PC-9 (cell line): Measurements from ENCODE around the gene ATP8B2. TPM values are rescaled to one million over a fixed set of nuclear protein-coding genes. Genes with fewer than 3 reads are reported as not detected.
A peak's percentile ranks its signal among the peaks of the same experiment; 100 is the strongest.
"Not testable (repeated sequence)": the region's sequence is repeated elsewhere in the genome, so short reads cannot be mapped to it uniquely, and the experiment has no call there.

Experiments used
- BruUV-seq: library from RNA; stranded (reverse); fragments of 400-500 nt; replicated peaks from 2 replicates; lab custom pipeline; 2021; lab: Mats Ljungman, UMichigan
- CTCF ChIA-PET: fragments of 300-600 bp; sonication (Branson Sonifier 250); formaldehyde crosslinking; loops from one replicate; lab custom pipeline; 2022; ENCODE audit warnings: antibody characterized with exemption; lab: Charles Lee
- POLR2A ChIA-PET: fragments of 300-600 bp; sonication (Branson Sonifier 250); formaldehyde crosslinking; loops from one replicate; lab custom pipeline; 2022; ENCODE audit warnings: antibody characterized with exemption; ENCODE audit not compliant: unreplicated experiment; lab: Charles Lee
- DNase-seq, 2 experiments: peaks; one replicate each; pipeline versions ENCODE4 v3.0.0 to v3.0.0-alpha.2; 2015 to 2022; ENCODE audit warnings: mixed read lengths in 1 of 2
- H2AFZ ChIP-seq: fragments of 200-600 bp; sonication (generic); 2 replicates; pipeline ENCODE4 v1.8.1; 2017; ENCODE audit warnings: antibody characterized with exemption
- H3F3A ChIP-seq: fragments of 200-600 bp; sonication (generic); 2 replicates; pipeline ENCODE4 v1.8.1; 2017; ENCODE audit warnings: antibody characterized with exemption, mild to moderate bottlenecking, low read depth; ENCODE audit not compliant: insufficient read depth
- H3K27ac ChIP-seq: fragments of 200-600 bp; sonication (generic); 2 replicates; pipeline ENCODE4 v1.6.1; 2016; ENCODE audit warnings: mixed run types
- H3K27me3 ChIP-seq: fragments of 200-600 bp; sonication (generic); 2 replicates; pipeline ENCODE4 v1.6.1; 2016; ENCODE audit warnings: low read depth, mixed run types; ENCODE audit not compliant: insufficient read depth
- H3K36me3 ChIP-seq: fragments of 200-600 bp; sonication (generic); 2 replicates; pipeline ENCODE4 v1.6.1; 2016; ENCODE audit warnings: low read depth, mixed run types
- H3K4me1 ChIP-seq: fragments of 200-600 bp; sonication (generic); replicated peaks from 2 replicates; pipeline ENCODE4 v1.6.1; 2016; ENCODE audit warnings: mixed run types; ENCODE audit not compliant: insufficient read depth
- H3K4me2 ChIP-seq: fragments of 200-600 bp; sonication (generic); 2 replicates; pipeline ENCODE4 v1.6.1; 2017; ENCODE audit warnings: mixed run types
- H3K4me3 ChIP-seq: fragments of 200-600 bp; sonication (generic); 2 replicates; pipeline ENCODE4 v1.6.1; 2016; ENCODE audit warnings: mixed run types
- H3K79me2 ChIP-seq: fragments of 200-600 bp; sonication (generic); 2 replicates; pipeline ENCODE4 v1.6.1; 2017; ENCODE audit warnings: low read depth, mixed run types
- H3K9me2 ChIP-seq: fragments of 200-600 bp; sonication (generic); 2 replicates; pipeline ENCODE4 v1.8.1; 2017; ENCODE audit warnings: mild to moderate bottlenecking; ENCODE audit not compliant: insufficient read depth
- H3K9me3 ChIP-seq: fragments of 200-600 bp; sonication (generic); 2 replicates; pipeline ENCODE4 v1.8.1; 2016; ENCODE audit warnings: low read depth; ENCODE audit not compliant: insufficient read depth
- H4K20me1 ChIP-seq: fragments of 200-600 bp; sonication (generic); 2 replicates; pipeline ENCODE4 v1.8.1; 2017; ENCODE audit not compliant: insufficient read depth
- CTCF ChIP-seq: fragments of 200-600 bp; sonication (generic); conservative IDR thresholded peaks from 2 replicates; pipeline ENCODE4 v1.6.1; 2017; ENCODE audit warnings: mixed run types, antibody characterized with exemption, mild to moderate bottlenecking, moderate library complexity
- EZH2 ChIP-seq: fragments of 200-600 bp; sonication (generic); IDR thresholded peaks from 2 replicates; pipeline ENCODE4 v1.8.0; 2017; ENCODE audit warnings: antibody characterized with exemption, low read depth
- intact Hi-C: fragments of 100-400 bp; cut with micrococcal nuclease; formaldehyde crosslinking; loops from one replicate; pipeline ENCODE4 v1.10.0; 2022; ENCODE audit not compliant: unreplicated experiment
- total RNA-seq: library from RNA; stranded (reverse); gene quantifications from 2 replicates; pipeline ENCODE4 v1.2.3, GENCODE V29; 2021

Gene ATP8B2
- total RNA-seq, 1 experiment from 2014 or later, result 0.07 TPM

GRCh38 chr1:154318386-154318785 lies 6.9 kb upstream of the ATP8B2 start:
- no TSS peak for BruUV-seq
- ChIA-PET POLR2A (interaction anchor here (0.6 kb wide), 1 partner anchor 356 kb away, joined by 4 read pairs; no protein-coding TSS in a partner anchor), CTCF (no interaction called here)
- Histone ChIP-seq H4K20me1 (no peaks in the 10 kb centered on the region), H3K27ac (no peak overlapping the region), H3K4me1 (no peaks in the 10 kb centered on the region), H3K36me3 (no peaks in the 10 kb centered on the region), H3K79me2 (no peaks in the 10 kb centered on the region), H3K27me3 (peaks cover 96% of the 10 kb centered on the region), H3K9me3 (0 out of 2 replicates have a peak, but pooled peaks cover 6% of the 10 kb centered on the region), H3F3A (no peaks in the 10 kb centered on the region), H3K9me2 (no peaks in the 10 kb centered on the region), H2AFZ (0 out of 2 replicates have a peak overlapping the region, but pooled peaks have one; percentile 58), H3K4me3 (no peak overlapping the region), H3K4me2 (peak overlapping the region; percentile 57)
- intact Hi-C loops, result no loop called here
- TF ChIP-seq EZH2, result no peak
- TF ChIP-seq CTCF, result no peak
- DNase-seq, result no peak

GRCh38 chr1:154320882-154321608 lies 4.3 kb upstream of the ATP8B2 start, which contains the start of gene AQP10:
TSS of gene AQP10 (plus strand) at chr1:154321093. CDS start at chr1:154321156, 63 bp downstream.
- H3K4me1 ChIP-seq, result no peaks in the 10 kb centered on the region
- no TSS peak for BruUV-seq
- H3K4me2 ChIP-seq, result no peak within 1 kb of the TSS
- H4K20me1 ChIP-seq, result no peaks in the 10 kb centered on the region
- H3K27me3 ChIP-seq, result peaks cover 77% of the 10 kb centered on the region
- no peak within 1 kb of the TSS for H2AFZ ChIP-seq
- H3K9me2 ChIP-seq, result no peaks in the 10 kb centered on the region
- H3K4me3 ChIP-seq, result no peak within 1 kb of the TSS
- H3K79me2 ChIP-seq, result no peaks in the 10 kb centered on the region
- H3K9me3 ChIP-seq, result 0 out of 2 replicates have a peak, but pooled peaks cover 6% of the 10 kb centered on the region
- no peak for DNase-seq
- intact Hi-C loops, result no loop called here
- no peaks in the 10 kb centered on the region for H3K36me3 ChIP-seq
- ChIA-PET POLR2A (interaction anchor here (0.6 kb wide), 1 partner anchor 147 kb away, joined by 5 read pairs; no protein-coding TSS in a partner anchor), CTCF (no interaction called here)
- TF ChIP-seq EZH2, result no peak
- TF ChIP-seq CTCF, result no peak
- no peaks in the 10 kb centered on the region for H3F3A ChIP-seq
- no peak within 1 kb of the TSS for H3K27ac ChIP-seq

GRCh38 chr1:154321609-154321934 lies 3.8 kb upstream of the ATP8B2 start:
- DNase-seq, H3K9me2 ChIP-seq, POLR2A ChIA-PET, H3K4me3 ChIP-seq, H2AFZ ChIP-seq, H3K79me2 ChIP-seq, H3F3A ChIP-seq, H3K27ac ChIP-seq, BruUV-seq, H3K9me3 ChIP-seq, H4K20me1 ChIP-seq, H3K4me1 ChIP-seq, intact Hi-C loops, H3K4me2 ChIP-seq, CTCF ChIA-PET, H3K36me3 ChIP-seq: not testable (repeated sequence)
- H3K27me3 ChIP-seq, result peaks cover 72% of the 10 kb centered on the region
